UCSD-AML1 (cell line): ENCODE measurements around the gene TRPM6.
"Not testable (repeated sequence)": the region's sequence is repeated elsewhere in the genome, so short reads cannot be mapped to it uniquely, and the experiment has no call there.

Experiments used
- DNase-seq: peaks from one replicate; lab custom pipeline; 2025; ENCODE audit not compliant: unreplicated experiment; lab: John Stamatoyannopoulos, UW

The TRPM6 gene

GRCh38 chr9:74860247-74860646 lies 27.5 kb downstream of the TRPM6 start:
- DNase-seq, result not testable (repeated sequence)

- no peak for DNase-seq
Observed at GRCh38 chr9:74859786-74860185, 27.9 kb downstream of the TRPM6 start.

DNA sequence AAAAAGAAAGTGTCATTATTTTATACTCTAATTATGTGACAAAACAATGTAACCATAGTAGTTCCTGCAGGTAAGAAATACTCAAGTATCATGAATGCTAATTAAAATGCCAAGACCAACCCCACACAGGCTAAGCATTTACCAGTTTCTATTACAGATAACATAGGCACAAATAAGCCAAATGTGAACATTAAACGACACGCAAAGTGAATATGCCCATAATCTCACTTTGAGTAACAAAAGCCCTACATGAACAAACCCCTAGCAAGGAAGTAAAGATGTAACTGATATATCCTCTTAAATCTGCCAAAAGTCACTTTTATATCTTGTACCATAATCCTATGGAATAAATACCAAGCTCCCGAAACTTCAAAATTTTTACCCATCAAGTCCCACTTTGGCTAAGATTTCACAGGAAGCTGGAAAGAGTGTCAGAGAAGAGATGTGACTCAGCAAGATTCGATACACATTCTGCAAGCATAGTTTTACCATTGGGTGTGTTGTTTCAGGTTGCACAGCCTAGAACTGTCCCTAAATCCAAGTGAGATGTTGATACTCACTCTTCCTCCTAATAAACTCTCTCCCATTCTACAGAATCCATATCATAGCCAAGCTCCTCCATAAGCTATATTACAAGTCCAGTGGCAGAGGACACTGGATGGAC lies 28.8 kb downstream of the TRPM6 start:
- DNase-seq, result no peak

DNA sequence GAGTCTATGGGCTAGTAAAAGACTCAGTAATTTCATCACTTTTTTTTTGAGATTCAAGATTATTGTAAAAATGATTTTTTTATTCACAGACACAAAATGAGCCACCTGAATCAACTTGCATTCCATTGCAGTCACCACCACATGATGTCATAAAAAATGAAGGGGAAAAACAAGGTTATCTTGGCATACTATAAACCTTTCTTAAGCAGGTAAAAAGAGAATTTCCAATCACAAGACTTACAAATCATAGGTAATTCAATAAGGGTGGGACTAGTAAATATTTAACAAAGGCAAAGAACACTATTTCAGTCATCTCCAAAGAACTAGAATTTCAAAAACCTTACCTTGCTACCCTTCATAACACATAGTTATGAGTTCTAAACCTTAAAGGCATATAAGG lies 30.7 kb downstream of the TRPM6 start:
- DNase-seq, result no peak

DNA sequence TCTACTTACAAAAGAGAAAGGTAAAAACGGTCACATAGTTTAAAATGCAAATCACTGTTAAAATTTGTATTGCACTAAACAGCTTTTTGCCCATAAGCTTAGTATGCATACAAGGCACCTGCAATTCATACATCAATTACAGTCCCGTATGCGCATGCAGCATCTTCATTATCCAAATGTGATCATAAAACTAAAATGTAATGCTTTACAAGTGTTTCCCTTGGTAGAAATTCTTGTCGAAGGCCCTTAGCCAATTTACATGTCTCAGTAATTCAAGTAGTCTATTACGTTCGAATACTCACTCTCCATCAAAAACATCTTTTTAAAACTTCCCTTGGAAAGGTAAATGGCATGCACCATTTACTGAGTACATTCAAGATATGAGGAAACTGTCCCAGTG lies 32.6 kb downstream of the TRPM6 start:
- DNase-seq, result no peak

DNA sequence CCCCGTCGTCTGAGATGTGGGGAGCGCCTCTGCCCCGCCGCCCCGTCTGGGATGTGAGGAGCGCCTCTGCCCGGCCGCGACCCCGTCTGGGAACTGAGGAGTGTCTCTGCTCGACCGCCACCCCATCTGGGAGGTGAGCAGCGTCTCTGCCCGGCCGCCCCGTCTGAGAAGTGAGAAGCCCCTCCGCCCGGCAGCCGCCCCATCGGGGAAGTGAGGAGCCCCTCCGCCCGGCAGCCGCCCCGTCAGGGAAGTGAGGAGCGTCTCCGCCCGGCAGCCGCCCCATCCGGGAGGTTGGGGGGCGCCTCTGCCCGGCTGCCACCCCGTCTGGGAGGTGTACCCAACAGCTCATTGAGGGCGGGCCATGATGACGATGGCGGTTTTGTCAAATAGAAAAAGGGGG lies 34.7 kb downstream of the TRPM6 start:
- DNase-seq, result not testable (repeated sequence)

DNA sequence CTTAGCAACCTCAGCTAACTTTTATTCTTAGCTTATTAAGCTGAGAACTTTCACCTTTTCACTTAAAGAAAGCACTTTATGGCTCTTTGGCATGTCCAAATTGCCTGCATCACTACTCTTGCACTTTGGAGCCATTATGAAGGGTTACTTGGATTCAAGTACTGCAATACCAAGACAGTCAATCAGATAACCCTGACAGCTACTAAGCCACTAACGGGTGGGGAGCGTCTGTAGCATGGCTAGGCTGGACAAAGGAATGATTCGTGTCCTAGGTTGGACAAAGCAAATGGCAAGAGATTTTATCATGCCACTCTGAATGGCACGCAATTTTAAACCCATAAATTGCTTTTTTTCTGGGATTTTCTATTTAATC lies 39.6 kb downstream of the TRPM6 start:
- DNase-seq, result no peak

- DNase-seq, result no peak
Observed at GRCh38 chr9:74847478-74848152, 40.1 kb downstream of the TRPM6 start.

- no peak for DNase-seq
Observed at GRCh38 chr9:74846766-74847165, 41.0 kb downstream of the TRPM6 start.

GRCh38 chr9:74838351-74838750 lies 49.4 kb downstream of the TRPM6 start:
- DNase-seq, result no peak

GRCh38 chr9:74824654-74825053 lies 63.1 kb downstream of the TRPM6 start:
- no peak for DNase-seq

GRCh38 chr9:74821636-74822035 lies 66.1 kb downstream of the TRPM6 start:
- no peak for DNase-seq

DNA sequence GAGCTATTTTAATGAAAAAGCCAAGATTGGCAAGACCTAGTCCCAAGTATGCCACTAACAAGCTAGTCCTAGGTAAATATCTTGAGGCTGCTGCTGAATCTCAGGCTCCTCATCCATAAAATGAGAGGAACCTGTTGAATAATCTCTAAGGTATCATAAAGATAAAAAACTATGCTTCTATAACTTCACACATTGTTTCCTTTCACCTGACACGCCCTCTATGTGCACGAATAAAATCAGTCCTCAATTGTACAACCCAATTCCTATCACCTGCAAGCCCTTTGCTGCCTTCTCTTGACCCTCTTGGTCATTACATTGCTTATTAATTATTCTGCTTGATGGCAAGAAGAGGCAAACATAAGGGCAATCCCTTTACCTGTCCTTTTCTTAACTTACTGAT lies 69.9 kb downstream of the TRPM6 start:
- DNase-seq, result no peak

DNA sequence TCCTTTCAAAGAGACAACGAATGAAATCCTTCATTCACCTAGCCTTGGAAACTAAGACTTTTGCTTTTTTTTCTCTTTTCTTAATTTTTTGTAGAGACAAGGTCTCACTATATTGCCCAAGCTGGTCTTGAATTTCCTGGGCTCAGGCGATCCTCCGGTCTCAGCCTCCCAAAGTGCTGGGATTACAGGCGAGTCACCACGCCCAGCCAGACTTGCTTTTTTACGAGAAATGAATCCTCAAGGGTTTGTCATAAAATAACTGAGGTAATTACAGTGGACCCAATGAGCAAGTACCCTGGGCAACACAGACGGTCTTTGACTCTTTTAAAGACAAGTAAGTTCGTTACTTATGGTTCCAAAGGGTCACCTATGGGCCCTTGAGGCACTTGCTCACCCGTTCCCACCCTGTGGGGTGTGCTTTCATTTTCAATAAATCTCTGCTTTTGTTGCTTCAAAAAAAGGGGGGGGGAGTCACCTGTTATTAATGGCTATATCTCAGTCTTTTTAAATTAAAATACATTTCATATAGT lies 70.4 kb downstream of the TRPM6 start:
- no peak for DNase-seq

DNA sequence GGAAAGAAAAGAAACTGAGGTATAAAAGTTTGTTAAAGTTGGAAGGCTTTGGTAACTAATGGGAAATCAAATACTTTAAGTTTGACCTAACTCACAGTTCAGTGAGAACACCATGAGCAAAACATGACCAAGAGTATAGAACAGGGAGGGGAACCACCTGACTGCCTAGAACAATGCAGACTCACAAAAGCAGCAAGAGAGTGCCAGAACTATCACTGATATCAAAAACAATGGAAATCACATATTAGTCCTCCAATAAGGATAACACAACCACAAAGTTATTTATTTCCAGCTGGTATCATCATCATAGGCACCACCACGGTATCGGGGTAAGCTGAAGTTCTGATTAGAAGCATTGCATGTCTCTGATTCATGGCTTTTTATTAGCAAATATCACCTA lies 77.5 kb downstream of the TRPM6 start:
- no peak for DNase-seq

DNA sequence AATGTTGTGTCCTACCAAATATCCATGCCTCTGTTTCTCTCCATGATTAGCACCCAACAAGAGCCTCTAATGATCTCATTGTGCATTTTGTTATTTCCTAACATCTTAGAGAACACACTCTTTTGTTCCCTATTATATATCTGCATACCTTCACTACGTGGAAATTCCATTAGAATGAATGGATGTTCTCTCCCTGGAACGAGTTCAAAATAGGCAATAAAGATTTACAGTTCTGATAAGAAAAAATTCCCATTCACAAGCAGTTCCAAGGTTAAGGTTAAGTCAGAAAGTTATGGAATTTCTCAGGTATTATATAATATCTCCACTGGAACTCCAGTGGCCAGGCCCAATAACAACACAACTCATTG lies 83.7 kb downstream of the TRPM6 start:
- DNase-seq, result no peak

DNA sequence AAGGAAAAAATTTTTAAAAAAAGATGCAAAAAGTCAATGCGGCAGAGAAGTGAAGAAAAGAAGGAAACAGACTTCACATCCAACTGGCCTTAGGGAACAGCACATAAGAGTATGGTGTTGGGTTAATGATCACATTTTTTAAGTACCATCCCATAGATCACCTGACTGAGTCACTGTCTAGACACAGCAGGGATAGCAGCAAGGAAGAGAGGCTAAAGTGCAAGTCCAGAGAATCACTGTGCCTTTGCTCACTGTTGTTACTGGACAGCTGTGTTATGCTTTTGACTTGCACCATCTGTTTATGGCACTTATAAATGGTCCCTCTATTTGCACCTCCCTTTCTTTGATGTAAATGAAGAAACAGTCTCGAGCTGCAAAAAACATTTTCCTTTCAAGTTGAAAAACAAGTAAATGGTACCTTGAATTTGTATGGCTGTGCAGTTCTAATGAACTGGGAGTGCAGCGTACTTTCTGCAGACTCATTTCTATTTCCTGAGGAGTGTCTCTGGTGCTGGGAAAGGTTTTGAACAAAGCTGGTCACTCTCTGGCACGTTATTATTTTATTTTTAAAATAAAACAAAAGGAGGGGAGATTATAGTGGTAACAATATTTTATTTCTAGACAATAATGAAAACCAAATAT lies 84.2 kb downstream of the TRPM6 start:
- DNase-seq, result no peak

- no peak for DNase-seq
Observed at GRCh38 chr9:74800226-74800625, 87.5 kb downstream of the TRPM6 start.

- no peak for DNase-seq
Observed at GRCh38 chr9:74795803-74796202, 91.9 kb downstream of the TRPM6 start.

GRCh38 chr9:74795081-74795480 lies 92.6 kb downstream of the TRPM6 start:
- DNase-seq, result no peak

- DNase-seq, result no peak
Observed at GRCh38 chr9:74784506-74784905, 103.2 kb downstream of the TRPM6 start.

- no peak for DNase-seq
Observed at GRCh38 chr9:74783408-74783807, 104.3 kb downstream of the TRPM6 start.
